Measurements from ENCODE around the gene TIMM44. TPM values are rescaled to one million over a fixed set of nuclear protein-coding genes. Genes with fewer than 3 reads are reported as not detected.
A peak's percentile ranks its signal among the peaks of the same experiment; 100 is the strongest.

Gene TIMM44
- polyA plus RNA-seq, 1 donor = 49.1 TPM

DNA sequence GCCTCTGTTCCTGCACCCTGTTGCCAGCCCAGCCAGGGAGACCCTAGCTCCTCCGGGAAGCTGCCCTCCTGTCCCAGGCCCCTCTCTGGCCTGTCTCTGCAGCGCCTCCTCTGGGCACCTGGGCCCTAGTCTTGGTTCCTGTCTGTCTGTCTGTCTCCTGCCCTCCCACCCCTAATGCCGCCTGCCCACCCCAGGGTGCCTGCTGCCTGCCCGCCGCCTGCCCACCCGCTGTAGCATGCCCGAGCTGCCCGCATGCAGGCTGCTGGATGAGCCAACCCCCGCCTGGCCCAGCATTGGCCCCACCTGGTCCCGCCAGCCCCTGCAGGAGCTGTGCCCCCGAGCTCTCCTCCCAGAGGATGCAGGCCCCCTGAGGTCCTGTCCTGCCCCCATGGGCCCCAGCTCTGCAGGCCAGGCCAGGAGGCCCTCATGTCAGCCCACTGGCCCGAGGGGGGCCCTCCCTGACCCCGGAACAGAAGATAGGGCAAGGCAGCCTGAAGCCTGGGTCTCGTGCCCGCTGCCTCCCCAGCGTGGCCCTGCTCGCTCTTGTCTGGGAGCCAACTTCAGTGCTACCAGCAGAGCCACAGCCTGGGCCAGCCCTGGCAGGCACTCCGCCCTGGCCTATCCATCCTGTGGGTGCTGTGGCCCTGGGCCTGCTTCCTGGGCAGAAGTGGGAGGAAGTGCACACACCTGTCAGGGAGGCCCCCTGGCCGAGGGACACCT, 34.6 kb downstream of the TIMM44 start:
- H3K4me1 ChIP-seq (ENCODE audit: control insufficient read depth, insufficient read depth, low read length) = peaks cover 9% of the 10 kb centered on the region
- peaks cover 53% of the 10 kb centered on the region for H3K36me3 ChIP-seq (ENCODE audit: control insufficient read depth, insufficient read depth, low read length)
- H3K9me3 ChIP-seq (ENCODE audit: control insufficient read depth, low read depth, low read length) = peaks cover 7% of the 10 kb centered on the region
- WGBS (ENCODE audit: insufficient coverage, low lambda C conversion rate) = no CpG with 5 or more reads among the region's 19 CpGs
- H3K27me3 ChIP-seq (ENCODE audit: control insufficient read depth, insufficient read depth, low read length) = no peaks in the 10 kb centered on the region
- H3K4me3 ChIP-seq (ENCODE audit: low read length) = no peak overlapping the region
- no peak overlapping the region for H3K27ac ChIP-seq (ENCODE audit: low read length)
- DNase-seq = no peak

DNA sequence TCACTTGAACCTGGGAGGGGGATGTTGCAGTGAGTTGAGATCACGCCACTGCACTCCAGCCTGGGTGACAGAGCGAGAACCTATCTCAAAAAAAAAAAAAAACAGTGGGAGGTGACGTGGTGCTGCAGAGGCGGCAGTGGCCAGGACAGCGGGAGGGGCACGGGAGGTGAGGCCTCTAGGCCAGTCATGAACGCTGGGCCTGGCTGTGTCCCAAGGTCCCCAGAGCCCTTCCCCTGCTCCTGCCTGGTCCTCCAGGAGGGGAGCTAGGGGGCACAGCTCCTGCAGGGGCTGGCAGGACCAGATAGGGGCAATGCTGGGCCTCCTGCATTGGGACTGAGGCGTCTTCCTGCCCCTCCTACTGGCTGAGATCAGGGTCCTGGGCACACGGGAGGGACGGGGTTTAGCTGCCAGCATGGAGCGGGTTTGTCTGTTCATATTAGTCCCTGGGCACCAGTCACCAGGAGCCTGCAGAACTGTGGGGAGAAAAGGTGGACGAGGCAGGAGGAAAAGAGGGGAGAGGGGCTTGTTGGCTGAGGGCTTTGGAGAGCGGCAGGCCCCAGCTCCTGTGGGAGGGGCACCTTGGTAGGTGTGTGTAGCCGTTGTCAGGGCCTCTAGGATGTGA, 35.3 kb downstream of the TIMM44 start:
- Histone ChIP-seq H3K36me3 (ENCODE audit: control insufficient read depth, insufficient read depth, low read length) (peaks cover 51% of the 10 kb centered on the region), H3K4me3 (ENCODE audit: low read length) (no peak overlapping the region), H3K4me1 (ENCODE audit: control insufficient read depth, insufficient read depth, low read length) (peaks cover 9% of the 10 kb centered on the region), H3K9me3 (ENCODE audit: control insufficient read depth, low read depth, low read length) (no peaks in the 10 kb centered on the region), H3K27me3 (ENCODE audit: control insufficient read depth, insufficient read depth, low read length) (no peaks in the 10 kb centered on the region), H3K27ac (ENCODE audit: low read length) (no peak overlapping the region)
- no peak for DNase-seq
- no CpG with 5 or more reads among the region's 14 CpGs for WGBS (ENCODE audit: insufficient coverage, low lambda C conversion rate)

DNA sequence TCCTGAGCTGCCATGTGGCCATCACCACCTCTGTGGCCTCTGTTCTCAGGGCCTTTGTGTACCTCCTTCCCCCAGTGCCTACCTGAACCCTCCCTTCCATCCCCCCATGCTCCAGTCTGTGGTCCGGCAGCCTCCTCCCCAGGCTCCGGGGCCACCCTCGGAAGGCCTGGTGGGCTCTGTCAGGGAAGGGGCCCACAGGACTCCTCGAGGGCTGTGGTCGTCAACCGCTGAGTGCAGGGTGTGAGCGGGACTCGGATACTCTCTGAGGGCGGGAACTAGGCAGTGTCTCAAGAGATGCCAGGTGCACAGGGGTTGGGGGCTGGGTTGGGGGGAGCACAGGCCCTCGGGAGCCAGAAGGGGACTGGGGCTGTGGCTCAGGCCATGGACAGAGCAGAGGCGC, 35.9 kb downstream of the TIMM44 start:
- no peak for DNase-seq
- no peaks in the 10 kb centered on the region for H3K27me3 ChIP-seq (ENCODE audit: control insufficient read depth, insufficient read depth, low read length)
- peaks cover 45% of the 10 kb centered on the region for H3K36me3 ChIP-seq (ENCODE audit: control insufficient read depth, insufficient read depth, low read length)
- H3K27ac ChIP-seq (ENCODE audit: low read length) = no peak overlapping the region
- WGBS (ENCODE audit: insufficient coverage, low lambda C conversion rate) = no CpG with 5 or more reads among the region's 11 CpGs
- no peak overlapping the region for H3K4me3 ChIP-seq (ENCODE audit: low read length)
- H3K4me1 ChIP-seq (ENCODE audit: control insufficient read depth, insufficient read depth, low read length) = peaks cover 15% of the 10 kb centered on the region
- H3K9me3 ChIP-seq (ENCODE audit: control insufficient read depth, low read depth, low read length) = no peaks in the 10 kb centered on the region

DNA sequence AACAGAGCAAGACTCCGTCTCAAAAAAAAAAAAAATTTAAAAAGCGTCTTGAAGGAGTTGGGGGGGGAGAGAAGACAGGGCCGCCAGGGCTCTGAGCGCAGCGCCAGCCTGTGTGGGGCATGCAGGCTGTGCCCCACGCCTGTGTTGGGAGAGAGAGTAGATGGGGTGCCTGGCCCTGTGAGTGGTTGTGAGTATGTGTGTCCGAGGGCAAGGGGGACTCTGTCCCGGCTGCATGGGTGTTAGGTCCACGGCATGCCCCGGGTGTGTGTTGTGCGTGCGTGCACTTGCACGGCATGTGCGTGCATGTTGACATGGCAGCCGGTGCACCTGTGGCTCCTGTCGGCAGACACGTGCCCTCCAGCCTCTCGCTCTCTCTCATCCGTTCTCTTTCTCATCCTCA, 36.3 kb downstream of the TIMM44 start:
- Histone ChIP-seq H3K27me3 (ENCODE audit: control insufficient read depth, insufficient read depth, low read length) (no peaks in the 10 kb centered on the region), H3K4me3 (ENCODE audit: low read length) (no peak overlapping the region), H3K4me1 (ENCODE audit: control insufficient read depth, insufficient read depth, low read length) (peaks cover 15% of the 10 kb centered on the region), H3K9me3 (ENCODE audit: control insufficient read depth, low read depth, low read length) (no peaks in the 10 kb centered on the region), H3K27ac (ENCODE audit: low read length) (no peak overlapping the region), H3K36me3 (ENCODE audit: control insufficient read depth, insufficient read depth, low read length) (peaks cover 41% of the 10 kb centered on the region)
- no CpG with 5 or more reads among the region's 19 CpGs for WGBS (ENCODE audit: insufficient coverage, low lambda C conversion rate)
- no peak for DNase-seq

DNA sequence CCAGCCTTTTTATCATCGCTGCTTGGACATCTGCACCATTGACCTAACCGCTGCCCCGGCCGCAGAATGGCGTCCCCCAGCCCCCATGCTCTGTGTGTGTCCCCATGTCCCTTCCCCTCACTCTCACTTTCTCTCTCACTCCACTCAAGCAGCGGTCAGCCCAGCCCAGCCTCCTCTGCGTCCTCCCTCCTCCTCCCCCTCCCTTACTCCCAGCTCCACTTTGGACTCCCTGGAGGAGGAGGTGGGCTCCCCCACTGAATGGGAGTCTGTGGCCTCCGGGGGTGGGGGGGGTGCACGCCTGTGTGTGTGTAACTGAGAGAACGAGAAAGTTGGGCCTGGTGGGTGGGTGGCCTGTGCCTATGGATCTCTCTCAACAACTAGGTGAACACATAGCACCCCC, 37.6 kb downstream of the TIMM44 start:
- DNase-seq = no peak
- peaks cover 29% of the 10 kb centered on the region for H3K36me3 ChIP-seq (ENCODE audit: control insufficient read depth, insufficient read depth, low read length)
- H3K27ac ChIP-seq (ENCODE audit: low read length) = no peak overlapping the region
- no peak overlapping the region for H3K4me3 ChIP-seq (ENCODE audit: low read length)
- H3K27me3 ChIP-seq (ENCODE audit: control insufficient read depth, insufficient read depth, low read length) = no peaks in the 10 kb centered on the region
- no CpG with 5 or more reads among the region's 10 CpGs for WGBS (ENCODE audit: insufficient coverage, low lambda C conversion rate)
- peaks cover 15% of the 10 kb centered on the region for H3K4me1 ChIP-seq (ENCODE audit: control insufficient read depth, insufficient read depth, low read length)
- H3K9me3 ChIP-seq (ENCODE audit: control insufficient read depth, low read depth, low read length) = no peaks in the 10 kb centered on the region

DNA sequence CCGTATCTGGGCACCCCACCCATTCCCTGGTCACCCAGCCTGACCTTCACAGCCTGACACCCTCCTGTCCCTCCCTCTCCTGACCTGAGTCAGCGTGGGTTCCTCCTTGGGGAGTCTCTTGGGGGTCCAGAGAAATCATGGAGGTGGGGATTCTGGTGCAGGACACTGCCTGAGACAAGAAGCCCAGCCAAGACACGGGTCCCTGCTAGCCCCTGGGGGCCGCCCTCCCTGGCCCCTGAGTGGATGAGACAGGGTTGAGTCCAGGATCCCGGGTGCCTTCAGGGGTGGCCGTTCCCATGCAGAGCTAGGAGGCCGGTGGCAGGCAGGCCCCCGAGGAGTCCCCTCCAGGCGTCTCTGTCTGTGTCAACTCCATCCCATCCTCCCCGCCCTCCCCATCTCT, 38.2 kb downstream of the TIMM44 start:
- H3K27ac ChIP-seq (ENCODE audit: low read length) = no peak overlapping the region
- peaks cover 23% of the 10 kb centered on the region for H3K36me3 ChIP-seq (ENCODE audit: control insufficient read depth, insufficient read depth, low read length)
- H3K9me3 ChIP-seq (ENCODE audit: control insufficient read depth, low read depth, low read length) = no peaks in the 10 kb centered on the region
- H3K27me3 ChIP-seq (ENCODE audit: control insufficient read depth, insufficient read depth, low read length) = no peaks in the 10 kb centered on the region
- H3K4me3 ChIP-seq (ENCODE audit: low read length) = peak overlapping the region; percentile 96
- no CpG with 5 or more reads among the region's 10 CpGs for WGBS (ENCODE audit: insufficient coverage, low lambda C conversion rate)
- peaks cover 15% of the 10 kb centered on the region for H3K4me1 ChIP-seq (ENCODE audit: control insufficient read depth, insufficient read depth, low read length)
- DNase-seq = no peak

DNA sequence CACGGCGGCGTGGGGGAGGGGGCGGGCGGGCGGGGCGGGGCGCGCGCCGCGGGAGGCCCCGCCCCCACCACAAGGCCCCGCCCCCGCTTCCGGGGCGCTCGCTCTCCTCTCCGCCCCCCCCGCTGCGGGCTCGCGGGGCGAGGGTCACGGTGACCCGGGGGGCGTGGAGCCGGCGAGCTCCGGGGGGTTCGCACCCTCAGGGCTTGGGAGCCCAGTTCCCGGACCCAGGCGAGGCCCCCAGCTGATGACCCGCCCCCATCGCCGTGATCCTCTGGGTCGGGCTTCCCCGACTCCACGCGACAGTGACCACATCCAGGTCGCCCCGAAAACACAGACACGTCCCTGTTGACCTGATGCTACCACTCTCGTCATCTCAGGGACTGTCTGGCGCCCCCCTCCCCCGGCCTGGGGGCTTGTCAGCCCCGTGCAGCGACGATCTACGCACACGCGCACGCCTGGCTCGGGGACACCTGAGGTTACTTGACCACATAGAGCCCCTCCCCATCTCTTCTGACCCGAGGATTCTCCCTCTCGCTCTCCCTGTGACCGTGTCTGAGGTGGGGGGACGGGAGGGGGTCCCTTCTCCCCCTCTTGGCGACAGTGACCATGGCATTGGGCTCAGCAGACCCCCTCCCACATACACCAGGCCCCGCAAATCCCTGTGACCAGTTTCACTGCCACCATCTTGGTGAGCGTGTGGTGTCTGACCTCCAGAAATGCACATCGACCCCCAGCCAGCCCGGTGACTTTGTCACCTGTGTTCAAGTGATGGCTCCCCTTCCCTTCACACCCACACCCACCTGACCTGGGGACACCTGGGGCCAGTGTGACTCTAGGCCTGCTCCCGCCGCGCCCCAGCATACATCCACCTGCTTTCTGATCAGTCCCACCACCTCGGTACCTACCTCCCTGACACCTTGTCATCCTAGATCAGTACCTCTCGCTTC, 39.1 kb downstream of the TIMM44 start:
- Histone ChIP-seq H3K27me3 (ENCODE audit: control insufficient read depth, insufficient read depth, low read length) (no peaks in the 10 kb centered on the region), H3K4me1 (ENCODE audit: control insufficient read depth, insufficient read depth, low read length) (peaks cover 15% of the 10 kb centered on the region), H3K27ac (ENCODE audit: low read length) (peak overlapping the region; percentile 78), H3K9me3 (ENCODE audit: control insufficient read depth, low read depth, low read length) (peaks cover 7% of the 10 kb centered on the region), H3K4me3 (ENCODE audit: low read length) (peak overlapping the region; percentile 96), H3K36me3 (ENCODE audit: control insufficient read depth, insufficient read depth, low read length) (peaks cover 17% of the 10 kb centered on the region)
- DNase-seq = peak in 1 of 2 donors; percentile 58
- no CpG with 5 or more reads among the region's 68 CpGs for WGBS (ENCODE audit: insufficient coverage, low lambda C conversion rate)

DNA sequence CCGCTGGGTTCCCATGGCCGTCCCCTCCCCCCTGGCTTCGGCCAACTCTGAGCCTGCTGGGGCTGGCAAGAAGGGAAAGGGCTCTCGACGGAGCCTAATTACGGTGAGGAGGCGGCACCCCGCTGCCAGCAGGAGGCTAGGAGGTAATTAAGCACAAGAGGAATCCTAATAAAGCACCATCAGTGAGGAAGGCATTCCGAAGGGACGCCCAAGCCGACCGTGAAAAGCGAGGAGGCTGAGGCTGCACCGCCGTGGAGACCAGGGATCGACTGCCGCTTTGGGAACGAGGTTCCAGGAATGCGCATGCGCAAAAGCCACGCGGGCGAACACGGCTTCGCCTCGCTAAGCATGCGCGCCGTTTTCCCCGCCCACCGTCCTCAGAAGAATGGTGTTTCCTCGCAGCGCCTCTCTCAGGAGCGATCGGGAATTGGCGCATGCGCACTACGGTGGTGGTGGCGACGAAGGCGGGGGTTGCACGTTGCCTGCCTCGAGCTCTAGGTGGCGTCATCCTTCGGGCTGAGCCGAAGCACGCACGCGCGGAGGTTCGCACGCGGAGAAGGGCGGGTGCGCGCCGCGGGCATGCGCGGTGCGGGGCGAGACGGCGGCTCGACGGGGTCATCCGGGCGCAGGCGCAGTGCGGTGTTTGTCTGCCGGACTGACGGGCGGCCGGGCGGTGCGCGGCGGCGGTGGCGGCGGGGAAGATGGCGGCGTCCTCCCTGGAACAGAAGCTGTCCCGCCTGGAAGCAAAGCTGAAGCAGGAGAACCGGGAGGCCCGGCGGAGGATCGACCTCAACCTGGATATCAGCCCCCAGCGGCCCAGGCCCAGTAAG, 40.0 kb downstream of the TIMM44 start, which contains the start of gene MAP2K7:
Gene MAP2K7, plus strand, starts transcription at position 634 of the 830 bp plus-strand sequence. Its CDS starts 68 bp downstream, at position 702.
- no CpG with 5 or more reads among the region's 89 CpGs for WGBS (ENCODE audit: insufficient coverage, low lambda C conversion rate)
- peaks cover 15% of the 10 kb centered on the region for H3K4me1 ChIP-seq (ENCODE audit: control insufficient read depth, insufficient read depth, low read length)
- H3K4me3 ChIP-seq (ENCODE audit: low read length) = peak within 1 kb of the TSS; percentile 96
- H3K9me3 ChIP-seq (ENCODE audit: control insufficient read depth, low read depth, low read length) = peaks cover 10% of the 10 kb centered on the region
- peaks cover 13% of the 10 kb centered on the region for H3K36me3 ChIP-seq (ENCODE audit: control insufficient read depth, insufficient read depth, low read length)
- H3K27ac ChIP-seq (ENCODE audit: low read length) = peak within 1 kb of the TSS; percentile 78
- H3K27me3 ChIP-seq (ENCODE audit: control insufficient read depth, insufficient read depth, low read length) = no peaks in the 10 kb centered on the region
- peak; percentile 99 to 100 for DNase-seq

DNA sequence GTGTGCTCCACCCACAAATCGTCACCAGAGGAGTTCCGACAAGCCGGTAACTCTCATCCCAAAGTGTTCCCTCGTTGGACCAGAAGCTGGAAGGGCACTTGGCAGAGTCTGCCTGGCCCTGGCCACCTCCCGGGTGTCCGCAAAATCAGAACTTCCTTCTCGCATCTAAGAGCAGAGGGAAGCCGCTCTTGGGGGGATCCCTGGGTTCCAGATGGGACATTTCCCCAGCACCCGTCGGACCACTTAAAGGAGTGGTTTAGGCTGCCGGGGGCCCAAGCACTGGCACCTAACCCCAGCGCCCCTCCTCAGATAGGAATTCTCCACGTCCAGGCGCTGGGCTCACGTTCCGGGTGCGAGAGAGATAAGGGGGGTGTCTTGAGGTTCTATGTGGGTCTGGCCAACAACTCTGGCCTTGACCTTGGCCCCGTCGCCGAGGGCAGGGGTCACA, 40.6 kb downstream of the TIMM44 start:
- no peaks in the 10 kb centered on the region for H3K27me3 ChIP-seq (ENCODE audit: control insufficient read depth, insufficient read depth, low read length)
- H3K27ac ChIP-seq (ENCODE audit: low read length) = peak overlapping the region; percentile 66
- peak overlapping the region; percentile 68 for H3K4me3 ChIP-seq (ENCODE audit: low read length)
- peaks cover 10% of the 10 kb centered on the region for H3K9me3 ChIP-seq (ENCODE audit: control insufficient read depth, low read depth, low read length)
- WGBS (ENCODE audit: insufficient coverage, low lambda C conversion rate) = no CpG with 5 or more reads among the region's 20 CpGs
- peaks cover 13% of the 10 kb centered on the region for H3K36me3 ChIP-seq (ENCODE audit: control insufficient read depth, insufficient read depth, low read length)
- peaks cover 15% of the 10 kb centered on the region for H3K4me1 ChIP-seq (ENCODE audit: control insufficient read depth, insufficient read depth, low read length)
- no peak for DNase-seq

Measured in large intestine (tissue), 3 donors.